Rectal smooth muscle tissue (tissue), 1 donor: Measurements from ENCODE around the gene RNF19B.
"Not testable (repeated sequence)": the region's sequence is repeated elsewhere in the genome, so short reads cannot be mapped to it uniquely, and the experiment has no call there.

Experiments used
- H3K27ac ChIP-seq: one replicate; pipeline ENCODE4 v1.7.0; 2013; ENCODE audit warnings: low read depth, low read length, inconsistent platforms
- H3K27me3 ChIP-seq: one replicate; pipeline ENCODE4 v1.7.0; 2013; ENCODE audit warnings: low read length; ENCODE audit not compliant: control insufficient read depth, insufficient read depth
- H3K36me3 ChIP-seq: one replicate; pipeline ENCODE4 v1.7.0; 2013; ENCODE audit warnings: low read length; ENCODE audit not compliant: control insufficient read depth, insufficient read depth
- H3K4me1 ChIP-seq: one replicate; pipeline ENCODE4 v1.7.0; 2013; ENCODE audit warnings: low read length; ENCODE audit not compliant: control insufficient read depth, insufficient read depth
- H3K4me3 ChIP-seq: one replicate; pipeline ENCODE4 v1.7.0; 2013; ENCODE audit warnings: low read length
- H3K9ac ChIP-seq: one replicate; pipeline ENCODE4 v1.7.0; 2013; ENCODE audit warnings: low read length

The RNF19B gene

GRCh38 chr1:33003657-33004056 is 39.0 kb upstream of the RNF19B start:
- Histone ChIP-seq H3K4me3 (no peak overlapping the region), H3K9ac (no peak overlapping the region), H3K27ac (no peak overlapping the region), H3K27me3 (no peaks in the 10 kb centered on the region), H3K4me1 (no peaks in the 10 kb centered on the region), H3K36me3 (peaks cover 10% of the 10 kb centered on the region)

- no peak overlapping the region for H3K4me3 ChIP-seq
- no peaks in the 10 kb centered on the region for H3K4me1 ChIP-seq
- no peaks in the 10 kb centered on the region for H3K36me3 ChIP-seq
- H3K27ac ChIP-seq: no peak overlapping the region
- no peak overlapping the region for H3K9ac ChIP-seq
- H3K27me3 ChIP-seq: no peaks in the 10 kb centered on the region
These were observed 37.4 kb upstream of the RNF19B start for GRCh38 chr1:33002006-33002405.

- Histone ChIP-seq H3K36me3 (no peaks in the 10 kb centered on the region), H3K4me1 (no peaks in the 10 kb centered on the region), H3K27ac (no peak overlapping the region), H3K27me3 (no peaks in the 10 kb centered on the region), H3K4me3 (no peak overlapping the region), H3K9ac (no peak overlapping the region)
These were observed 36.7 kb upstream of the RNF19B start for GRCh38 chr1:33001282-33001681.

GRCh38 chr1:33000427-33001026 is 35.9 kb upstream of the RNF19B start:
- Histone ChIP-seq H3K36me3 (no peaks in the 10 kb centered on the region), H3K27me3 (no peaks in the 10 kb centered on the region), H3K27ac (no peak overlapping the region), H3K4me3 (no peak overlapping the region), H3K4me1 (no peaks in the 10 kb centered on the region), H3K9ac (no peak overlapping the region)

- H3K27me3 ChIP-seq: no peaks in the 10 kb centered on the region
- no peaks in the 10 kb centered on the region for H3K4me1 ChIP-seq
- no peak overlapping the region for H3K9ac ChIP-seq
These were observed 34.4 kb upstream of the RNF19B start for GRCh38 chr1:32998997-32999396.

GRCh38 chr1:32998064-32998463 is 33.5 kb upstream of the RNF19B start:
- Histone ChIP-seq H3K9ac (no peak overlapping the region), H3K4me1 (no peaks in the 10 kb centered on the region), H3K27me3 (no peaks in the 10 kb centered on the region), H3K27ac (no peak overlapping the region), H3K4me3 (no peak overlapping the region), H3K36me3 (no peaks in the 10 kb centered on the region)

More at GRCh38 chr1:32998997-32999396, 34.4 kb upstream of the RNF19B start:
- no peak overlapping the region for H3K27ac ChIP-seq
- H3K4me3 ChIP-seq: no peak overlapping the region
- no peaks in the 10 kb centered on the region for H3K36me3 ChIP-seq

- Histone ChIP-seq H3K9ac (no peak overlapping the region), H3K4me3 (no peak overlapping the region), H3K4me1 (no peaks in the 10 kb centered on the region), H3K36me3 (no peaks in the 10 kb centered on the region), H3K27me3 (no peaks in the 10 kb centered on the region), H3K27ac (no peak overlapping the region)
These were observed 32.8 kb upstream of the RNF19B start for GRCh38 chr1:32997381-32997891.

- not testable (repeated sequence) for H3K27me3 ChIP-seq, H3K36me3 ChIP-seq, H3K9ac ChIP-seq, H3K4me1 ChIP-seq, H3K4me3 ChIP-seq, H3K27ac ChIP-seq
These were observed 28.7 kb upstream of the RNF19B start for GRCh38 chr1:32993324-32993636.

- Histone ChIP-seq H3K4me1 (peaks cover 7% of the 10 kb centered on the region), H3K36me3 (no peaks in the 10 kb centered on the region), H3K27ac (no peak overlapping the region), H3K27me3 (no peaks in the 10 kb centered on the region), H3K9ac (no peak overlapping the region), H3K4me3 (no peak overlapping the region)
These were observed 28.1 kb upstream of the RNF19B start for GRCh38 chr1:32992489-32993323.

- Histone ChIP-seq H3K4me1 (peaks cover 7% of the 10 kb centered on the region), H3K36me3 (no peaks in the 10 kb centered on the region)
These were observed 27.3 kb upstream of the RNF19B start for GRCh38 chr1:32991819-32992488.

GRCh38 chr1:32991386-32991785 is 26.8 kb upstream of the RNF19B start:
- Histone ChIP-seq H3K9ac (no peak overlapping the region), H3K27me3 (no peaks in the 10 kb centered on the region), H3K27ac (no peak overlapping the region), H3K4me1 (peaks cover 7% of the 10 kb centered on the region), H3K36me3 (no peaks in the 10 kb centered on the region), H3K4me3 (no peak overlapping the region)

More at GRCh38 chr1:32991819-32992488, 27.3 kb upstream of the RNF19B start:
- Histone ChIP-seq H3K9ac (no peak overlapping the region), H3K27ac (no peak overlapping the region), H3K4me3 (no peak overlapping the region), H3K27me3 (no peaks in the 10 kb centered on the region)

- H3K4me3 ChIP-seq: no peak overlapping the region
- no peak overlapping the region for H3K27ac ChIP-seq
- H3K9ac ChIP-seq: no peak overlapping the region
- no peaks in the 10 kb centered on the region for H3K36me3 ChIP-seq
- no peaks in the 10 kb centered on the region for H3K27me3 ChIP-seq
- peaks cover 7% of the 10 kb centered on the region for H3K4me1 ChIP-seq
These were observed 26.3 kb upstream of the RNF19B start for GRCh38 chr1:32990887-32991286.
